Activated gamma-delta T cell (primary cell): ENCODE results near the gene ADGRD1.

ENCODE experiments used
- DNase-seq: peaks from one replicate; lab custom pipeline; 2025; lab: John Stamatoyannopoulos, UW

ADGRD1 gene

DNA sequence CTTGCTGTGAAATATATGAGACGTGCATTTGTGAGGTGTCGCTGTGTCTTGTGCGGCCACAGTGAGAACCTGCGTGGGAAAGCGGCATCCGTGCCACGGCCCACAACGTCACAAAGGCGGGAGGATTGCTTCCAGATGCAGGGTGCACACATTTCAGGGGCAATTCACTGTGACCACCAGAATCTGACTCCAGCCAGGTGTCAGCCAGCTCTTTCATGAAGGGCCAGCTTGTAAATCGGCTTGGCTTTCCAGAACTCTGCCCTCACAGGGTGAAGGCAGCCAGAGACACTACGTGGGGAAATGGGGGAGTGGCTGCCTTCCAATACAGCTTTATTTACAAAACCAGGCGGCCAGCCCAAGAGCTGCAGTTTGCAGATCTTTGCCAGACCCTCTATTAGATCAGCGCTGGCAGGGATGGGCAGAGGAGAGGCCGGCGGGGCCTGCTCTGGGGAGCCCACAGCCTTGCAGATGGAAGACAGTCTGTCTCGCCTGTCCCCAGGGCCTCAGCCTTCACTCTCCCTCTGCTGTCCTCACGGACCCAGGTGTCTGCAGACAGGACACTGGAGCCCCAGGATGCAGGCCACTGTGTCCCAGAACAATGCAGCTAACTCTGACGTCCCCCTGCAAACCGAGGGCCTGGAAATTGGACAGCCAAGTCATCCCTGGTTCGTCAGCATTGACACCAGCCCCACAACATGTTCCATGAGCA is 53.5 kb downstream of the ADGRD1 start:
- DNase-seq, result no peak

DNA sequence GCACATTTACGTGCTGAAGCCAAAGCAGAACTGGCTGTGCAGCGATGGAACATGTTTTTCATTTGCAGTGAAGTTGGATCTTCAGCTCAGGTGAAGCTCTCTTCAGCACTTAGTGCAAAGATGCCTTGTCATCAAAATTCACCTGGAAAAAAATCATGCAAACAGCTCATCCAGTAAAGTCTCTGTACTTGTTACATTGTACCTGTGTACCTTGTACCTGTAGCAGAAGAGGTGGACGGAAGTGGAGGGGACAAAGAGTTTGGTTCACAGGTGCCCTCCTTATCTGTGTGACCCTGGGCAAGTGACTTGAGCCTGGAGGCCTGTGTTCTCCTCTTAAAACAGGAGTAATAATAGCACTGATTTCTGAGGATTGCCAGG is 54.0 kb downstream of the ADGRD1 start:
- no peak for DNase-seq

DNA sequence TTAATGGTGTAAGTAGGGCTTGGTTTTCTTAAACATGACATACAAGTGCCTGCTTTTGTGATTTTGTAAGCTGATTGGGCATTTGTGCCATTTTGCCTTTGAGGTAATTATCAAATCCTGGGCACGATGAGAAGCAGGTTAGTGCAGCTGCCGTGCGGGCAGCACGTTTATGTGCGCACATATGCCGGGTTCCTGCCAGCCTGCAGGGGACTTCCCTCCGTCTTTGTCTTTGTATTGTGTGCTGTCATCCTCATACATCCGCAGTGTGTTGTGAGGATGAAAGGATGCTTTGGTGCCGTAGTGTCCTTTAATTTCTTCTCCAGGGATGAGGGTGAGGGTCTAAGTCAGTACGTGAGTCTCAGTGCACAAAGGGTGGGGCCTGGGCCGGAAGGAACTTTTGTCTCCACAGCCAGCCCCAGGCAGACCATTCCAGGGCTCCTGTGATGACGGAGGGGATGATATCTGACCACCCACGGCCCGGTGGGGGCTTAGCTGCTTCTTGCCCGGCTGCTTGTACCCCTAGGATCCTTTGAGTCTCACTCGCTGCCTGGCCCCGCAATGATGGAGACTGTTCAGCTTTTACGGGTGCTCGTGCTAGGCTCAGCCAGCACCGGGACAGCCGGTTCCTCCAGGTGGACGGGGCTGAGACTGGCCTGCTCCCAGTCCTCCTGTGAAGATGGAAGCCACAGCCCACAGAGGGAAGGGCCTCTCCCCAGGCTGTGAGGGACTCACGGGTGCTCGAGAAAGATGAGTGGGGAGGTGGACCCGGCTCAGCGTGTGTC is 54.6 kb downstream of the ADGRD1 start:
- no peak for DNase-seq

DNA sequence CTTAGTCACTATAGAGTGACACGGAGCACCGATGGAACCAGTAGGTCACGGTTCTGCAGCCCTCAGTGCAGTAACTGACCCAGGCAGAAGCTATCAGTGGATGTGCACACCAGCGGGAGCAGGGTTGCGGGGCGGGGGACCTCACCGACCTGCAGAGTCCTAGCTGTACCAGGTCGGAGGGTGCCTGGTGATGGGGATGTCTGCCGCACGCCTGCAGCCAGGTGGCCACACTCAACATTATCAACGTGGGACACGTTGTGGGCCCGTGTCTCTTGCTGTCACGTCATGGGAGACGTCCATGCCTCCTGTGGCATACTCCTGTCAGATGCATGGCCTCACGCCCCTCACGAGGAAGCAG is 55.2 kb downstream of the ADGRD1 start:
- DNase-seq, result no peak

DNA sequence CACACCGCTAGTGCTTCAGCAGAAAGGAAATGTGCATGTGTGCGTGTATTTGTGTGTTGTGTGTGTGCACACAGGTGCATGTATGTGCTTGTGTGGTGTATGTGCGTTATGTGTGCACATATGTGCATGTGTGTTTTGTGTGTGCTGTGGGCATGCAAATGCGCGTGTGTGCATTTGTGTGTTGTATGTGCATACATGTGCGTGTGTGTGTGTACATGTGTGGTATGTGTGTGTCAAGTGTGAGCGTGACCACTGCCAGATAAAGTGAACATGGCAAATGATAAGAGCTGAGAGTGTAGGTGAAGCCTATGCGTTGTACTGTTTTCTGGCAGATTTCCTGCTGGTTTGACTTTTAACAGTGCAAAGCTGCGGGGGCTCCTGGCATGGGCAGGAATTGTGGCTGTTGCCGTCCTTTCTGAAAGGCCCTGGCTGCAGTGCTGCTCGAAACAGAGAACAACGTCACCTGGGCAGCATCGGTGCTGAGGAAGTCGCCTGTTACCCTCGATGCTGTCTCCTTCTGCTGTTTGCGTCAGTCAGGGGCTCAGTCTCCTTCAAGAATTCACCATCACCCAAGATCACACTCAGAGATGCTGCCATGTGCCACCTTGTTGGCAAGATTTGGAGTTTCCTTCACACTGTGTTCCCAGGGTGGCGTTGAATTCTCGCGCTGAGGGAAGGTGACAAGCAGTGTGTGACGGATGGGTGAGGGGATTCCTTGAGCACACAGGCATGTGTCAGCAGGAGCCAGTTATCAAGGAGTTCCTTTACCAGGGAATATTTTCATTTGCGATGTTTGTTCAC is 56.1 kb downstream of the ADGRD1 start:
- DNase-seq, result no peak

DNA sequence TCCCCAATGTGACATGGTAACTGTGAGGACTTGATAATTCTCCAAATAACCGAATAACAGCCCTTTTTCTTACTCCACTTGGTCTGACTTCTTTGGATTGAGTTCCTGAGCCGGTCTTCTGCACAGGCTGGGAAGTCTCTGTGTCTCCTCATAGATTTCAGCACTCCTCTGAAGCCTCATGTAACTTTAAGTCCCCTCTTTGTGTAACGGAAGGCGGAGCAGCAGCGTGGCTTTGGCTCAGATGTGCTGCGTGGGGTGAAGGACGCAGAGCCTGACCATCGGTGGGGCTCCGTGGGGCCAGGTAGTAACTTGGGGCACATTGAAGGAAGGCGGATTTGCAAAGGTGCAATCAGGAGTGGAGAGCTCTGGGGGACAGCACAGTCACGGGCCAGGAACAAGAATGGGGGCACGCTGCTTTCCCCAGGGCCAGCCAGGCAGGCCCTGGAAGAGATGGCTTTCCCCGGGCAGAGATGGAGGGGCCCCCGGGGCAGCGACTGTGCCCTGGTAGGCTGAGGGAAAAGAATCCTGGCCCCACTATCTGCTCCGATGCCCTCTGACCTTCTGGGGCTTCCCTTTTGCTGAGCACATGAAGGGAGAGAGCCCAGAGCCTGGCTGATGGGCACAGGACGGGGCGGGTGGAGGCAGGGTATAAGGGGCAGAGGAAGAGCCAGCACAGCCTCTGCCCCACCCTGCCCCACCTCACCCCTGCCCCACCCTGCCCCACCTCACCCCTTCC is 56.9 kb downstream of the ADGRD1 start:
- no peak for DNase-seq

DNA sequence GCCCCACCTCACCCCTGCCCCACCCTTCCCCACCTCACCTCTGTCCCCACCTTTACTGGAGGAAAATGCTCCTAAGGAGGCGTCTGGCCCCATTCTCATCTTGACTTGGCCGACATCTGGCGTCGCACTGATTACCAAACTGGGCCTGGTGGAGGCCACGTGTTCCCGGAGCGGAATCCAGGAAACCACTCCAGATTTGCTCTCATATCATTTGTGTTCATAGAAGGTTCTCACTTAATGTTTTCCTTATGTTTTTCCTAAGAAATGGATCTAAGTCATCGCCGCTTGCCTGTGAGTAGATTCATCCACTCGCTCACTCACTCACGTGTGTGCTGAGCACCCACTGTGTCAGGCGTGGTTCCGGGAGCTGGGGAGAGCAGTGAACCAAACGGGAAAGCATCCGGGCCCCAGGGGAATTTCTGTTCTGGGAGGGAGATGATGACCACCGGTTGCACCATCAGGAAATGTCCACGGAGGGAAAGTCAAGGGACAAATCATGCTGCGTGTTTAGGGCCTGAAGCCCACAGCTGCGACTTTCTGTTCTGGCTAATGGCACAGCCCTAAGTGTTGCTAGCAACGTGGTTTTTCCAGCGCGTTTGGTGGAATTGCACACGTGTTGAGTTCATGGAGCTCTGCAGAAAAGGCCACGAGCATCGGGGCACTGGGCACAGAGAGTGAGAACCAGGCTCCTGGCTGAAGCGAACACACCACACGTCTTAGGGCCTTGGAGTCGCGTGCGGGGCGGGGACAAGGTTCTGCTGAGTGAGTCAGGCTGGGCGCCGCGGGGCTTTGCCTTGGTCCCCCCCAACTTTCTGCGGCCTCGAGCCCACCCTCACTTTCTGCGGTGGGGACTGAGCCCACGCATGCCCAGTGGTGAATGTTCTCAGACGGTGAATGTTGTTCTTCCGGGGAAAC is 57.7 kb downstream of the ADGRD1 start:
- no peak for DNase-seq

DNA sequence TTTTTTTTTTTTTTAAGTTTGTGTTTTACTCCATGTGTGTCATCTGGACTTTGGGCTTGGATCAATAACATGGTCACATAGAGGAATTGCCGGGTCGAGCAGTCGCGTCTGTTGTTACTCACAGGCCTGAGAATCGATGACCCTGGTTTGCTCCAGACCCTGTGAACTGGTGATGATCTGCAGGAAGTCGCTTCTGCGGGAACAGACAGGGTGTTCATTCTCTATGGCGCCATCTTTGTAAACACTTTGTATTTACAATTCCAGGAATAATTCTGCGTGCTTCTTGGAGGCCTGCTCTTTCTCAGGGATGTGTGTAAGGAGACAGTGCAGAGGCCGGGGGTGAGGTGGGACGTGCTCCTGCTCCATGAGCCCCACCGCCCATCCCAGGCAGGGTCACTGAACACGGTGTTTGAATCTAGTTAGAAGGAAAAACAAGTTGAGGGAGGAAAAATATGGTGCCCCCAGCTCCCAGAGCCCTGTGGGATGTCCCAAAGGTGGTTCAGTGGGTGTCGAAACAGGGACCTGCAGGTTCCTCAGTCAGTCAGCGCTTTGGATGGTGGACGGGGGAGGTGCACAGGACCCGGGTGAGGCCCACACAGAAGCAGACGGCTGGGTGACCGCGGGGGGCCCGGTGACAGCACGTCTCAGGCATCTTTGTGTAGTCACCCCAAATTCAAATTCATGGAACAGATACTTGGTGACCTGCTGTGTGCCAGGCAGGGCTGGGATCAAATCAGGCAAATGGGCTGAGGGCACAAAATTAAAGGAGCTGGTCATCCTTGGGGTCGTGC is 58.8 kb downstream of the ADGRD1 start:
- DNase-seq, result no peak

DNA sequence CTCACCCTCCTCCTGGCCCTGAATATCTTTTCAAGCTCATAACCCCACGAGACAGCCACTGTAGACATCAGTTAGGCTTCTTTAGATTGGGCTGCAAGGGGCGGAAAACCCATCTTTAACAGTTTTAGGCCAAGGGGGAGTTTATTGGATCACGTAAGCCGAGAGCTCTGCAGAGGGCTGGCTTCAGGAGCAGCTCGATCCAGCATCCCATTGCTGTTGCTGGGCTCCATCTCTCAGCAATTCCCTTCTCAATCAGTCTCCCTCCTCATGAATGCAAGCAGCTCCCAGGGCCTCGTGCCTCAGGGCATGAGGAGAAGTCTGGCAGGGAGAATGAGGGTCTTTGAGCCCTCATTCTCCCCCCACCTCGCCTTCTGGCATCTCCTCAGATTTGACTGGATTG is 59.4 kb downstream of the ADGRD1 start:
- DNase-seq, result no peak

DNA sequence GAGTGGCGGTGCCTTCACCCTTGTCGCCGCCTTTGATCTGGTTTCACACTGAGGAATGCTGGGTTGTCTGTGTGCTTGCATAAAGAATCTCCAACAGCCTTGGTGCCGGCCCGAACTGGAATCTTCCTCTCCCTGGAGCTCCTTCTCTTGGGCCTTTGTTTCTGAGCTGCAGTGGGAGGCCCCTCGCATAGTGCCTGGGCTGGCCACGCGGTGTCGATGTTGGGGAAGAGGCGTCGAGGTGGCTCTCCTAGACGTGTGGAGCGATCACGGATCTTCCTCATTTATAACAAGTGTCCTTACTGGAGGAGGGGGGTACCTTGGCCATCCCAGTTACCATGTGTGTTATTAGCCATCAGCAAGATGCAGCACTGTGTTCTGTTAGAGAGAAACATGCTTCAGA is 60.6 kb downstream of the ADGRD1 start:
- DNase-seq, result no peak

DNA sequence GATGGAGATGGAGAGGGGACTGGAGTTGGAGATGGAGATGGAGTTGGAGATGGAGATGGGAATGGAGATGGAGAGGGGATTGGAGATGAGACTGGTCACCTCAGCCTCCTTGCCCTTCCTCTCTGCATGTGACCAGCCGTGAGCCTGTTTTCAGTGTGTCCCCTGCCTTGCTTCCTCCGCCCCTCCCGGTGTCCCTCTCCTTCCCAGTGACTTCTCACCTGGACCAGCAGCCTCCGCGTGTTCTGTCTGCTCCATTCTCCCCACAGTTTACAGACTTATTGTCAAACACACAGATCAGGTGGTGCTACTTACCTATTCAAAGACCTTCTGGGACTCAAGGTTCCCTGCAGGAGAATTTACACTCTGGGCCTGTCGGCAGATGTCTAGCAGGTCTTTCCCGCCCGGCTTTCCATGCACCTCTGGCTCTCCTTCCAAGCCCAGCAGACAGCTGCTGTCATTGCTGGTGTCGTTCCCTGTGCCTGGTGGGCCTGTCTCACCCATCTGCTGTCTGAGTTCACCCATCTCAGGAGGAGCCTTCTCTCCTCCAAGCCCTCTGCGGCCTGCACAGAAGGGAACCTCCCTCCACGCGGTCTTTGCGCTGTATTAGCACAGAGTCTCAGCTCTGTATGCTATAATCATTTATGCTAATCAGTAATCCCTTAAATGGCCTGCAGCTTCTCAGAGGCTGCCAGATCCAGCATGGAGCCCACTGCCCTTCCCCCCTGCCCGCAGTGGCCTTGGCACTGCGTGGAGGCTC is 62.1 kb downstream of the ADGRD1 start:
- no peak for DNase-seq

DNA sequence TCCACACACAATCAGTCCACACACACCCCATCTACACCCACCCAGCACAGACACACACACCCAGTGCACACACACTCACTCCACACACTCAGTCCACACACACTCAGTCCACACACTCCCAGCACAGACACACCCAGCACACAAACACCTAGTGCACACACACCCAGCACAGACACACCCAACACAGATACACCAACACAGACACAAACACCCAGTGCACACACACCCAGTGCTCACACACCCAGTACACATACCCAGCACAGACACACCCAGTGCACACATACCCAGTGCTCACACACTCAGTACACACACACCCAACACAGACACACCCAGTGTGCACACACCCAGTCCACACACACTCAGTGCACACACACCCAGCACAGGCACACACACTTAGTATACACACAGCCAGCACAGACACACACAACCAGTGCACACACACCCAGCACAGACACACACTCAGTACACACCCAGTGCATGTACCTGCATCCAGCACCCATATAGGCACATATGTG is 63.8 kb downstream of the ADGRD1 start:
- no peak for DNase-seq

DNA sequence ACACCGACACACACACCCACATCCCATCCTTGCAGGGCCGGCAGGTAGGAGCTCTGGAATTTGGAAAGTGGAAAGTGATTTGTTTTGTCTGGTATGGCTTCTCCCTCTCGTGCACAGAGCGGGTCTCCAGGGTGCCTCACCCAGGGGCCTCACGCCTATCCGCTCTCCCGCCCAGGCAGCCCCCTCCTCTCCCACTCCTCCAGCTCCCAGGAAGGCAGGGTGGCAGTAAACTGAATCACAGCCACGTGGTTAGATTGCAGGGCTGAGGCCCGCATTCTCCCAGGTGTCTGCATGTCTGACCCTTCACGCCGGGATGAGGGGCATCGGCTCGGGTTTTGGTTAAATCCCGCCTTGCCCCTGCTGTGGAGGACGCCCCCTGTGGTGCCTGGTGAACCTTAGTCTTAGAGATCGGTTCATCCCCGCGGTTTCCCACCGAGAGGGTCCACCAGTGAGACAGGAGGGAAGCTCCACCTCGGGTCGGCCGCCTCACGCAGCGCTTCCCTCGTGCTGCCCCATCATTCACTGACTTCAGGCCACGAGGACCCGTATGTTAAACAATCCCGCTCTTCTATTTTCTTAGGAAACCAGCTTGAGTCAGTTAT is 64.4 kb downstream of the ADGRD1 start:
- DNase-seq, result no peak

DNA sequence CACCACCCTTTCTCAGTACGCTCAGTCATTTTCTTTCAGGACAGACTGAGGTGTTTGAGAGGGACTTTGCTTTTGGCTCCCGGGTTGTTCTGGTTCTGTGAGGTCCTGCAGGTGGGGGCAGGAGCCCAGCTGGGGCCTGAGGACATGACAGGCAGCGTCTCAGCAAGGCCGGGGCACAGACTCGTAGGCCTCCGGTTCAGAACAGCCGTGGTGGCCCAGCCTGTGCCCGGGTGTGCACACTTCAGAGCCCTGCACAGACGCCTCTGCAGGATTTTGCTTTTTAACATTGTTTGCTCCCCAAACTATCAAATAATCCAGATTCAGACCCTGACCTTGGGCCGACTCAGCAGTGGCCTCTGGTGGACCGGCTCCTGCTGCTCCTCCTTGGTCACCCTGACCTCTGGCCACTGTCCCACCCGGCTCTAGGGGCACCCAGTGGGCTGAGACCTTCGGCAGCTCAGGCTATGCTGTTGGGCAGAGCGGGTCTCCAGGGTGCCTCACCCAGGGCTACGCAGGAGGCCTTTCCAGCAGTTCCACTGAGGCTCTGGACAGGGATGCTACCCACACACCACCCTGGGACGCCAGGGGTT is 65.2 kb downstream of the ADGRD1 start:
- DNase-seq, result no peak

DNA sequence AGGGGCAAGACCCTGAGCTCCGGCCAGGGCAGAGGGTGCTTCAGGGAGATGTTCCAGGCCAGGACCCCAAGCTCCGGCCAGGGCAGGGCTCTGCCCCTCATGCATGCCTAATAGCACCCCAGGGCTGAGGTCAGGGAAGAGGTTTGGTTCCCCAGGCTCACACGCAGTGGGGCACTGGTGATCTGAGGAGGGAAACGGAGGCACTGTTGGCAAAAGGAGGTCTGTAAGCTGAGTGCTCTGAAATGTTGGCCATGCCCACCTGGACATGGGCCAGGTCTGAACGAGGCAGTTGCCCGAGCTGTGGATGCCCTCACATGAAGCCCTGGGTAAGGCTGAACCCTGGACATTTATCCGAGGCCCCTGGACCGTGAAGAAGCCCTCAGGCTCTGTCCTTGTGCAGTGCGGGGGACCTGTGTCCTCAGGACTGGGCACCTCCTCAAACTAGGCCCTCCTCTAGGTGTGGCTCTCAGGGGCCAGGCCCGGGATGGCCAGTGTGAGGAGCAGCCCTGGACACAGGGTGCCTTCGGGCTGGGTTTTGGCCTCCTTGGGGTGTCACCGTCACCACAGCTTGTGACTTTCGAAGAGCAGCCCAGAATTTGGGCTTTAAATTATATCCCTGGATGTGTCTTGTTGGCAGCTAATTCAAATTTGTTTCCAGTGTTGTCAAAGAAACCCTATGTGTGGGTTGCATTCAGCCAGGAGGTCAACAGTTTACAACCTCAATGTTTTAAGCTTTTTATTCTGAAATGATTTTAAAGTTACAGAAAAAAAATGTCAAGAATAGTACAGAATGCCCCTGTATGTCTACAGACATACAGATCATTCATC is 66.8 kb downstream of the ADGRD1 start:
- DNase-seq, result no peak

DNA sequence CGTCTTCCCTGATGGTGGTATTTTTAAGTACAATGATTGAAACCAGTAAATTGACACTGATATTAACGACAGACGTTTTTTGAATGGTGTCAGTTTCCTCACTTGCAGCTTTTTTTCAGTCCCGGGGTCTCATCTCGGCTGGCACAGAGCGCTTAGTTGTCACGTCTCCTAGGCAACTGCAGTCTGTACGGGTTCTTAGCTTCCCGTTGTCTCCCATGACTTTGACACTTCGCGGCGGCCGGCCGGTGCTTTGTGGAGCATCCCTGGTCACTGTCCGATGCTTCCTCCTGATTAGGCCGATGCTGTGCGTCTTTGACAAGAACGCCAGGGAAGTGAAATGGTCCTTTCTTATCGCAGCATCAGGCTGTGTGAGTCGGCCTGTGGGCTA is 67.4 kb downstream of the ADGRD1 start:
- no peak for DNase-seq

DNA sequence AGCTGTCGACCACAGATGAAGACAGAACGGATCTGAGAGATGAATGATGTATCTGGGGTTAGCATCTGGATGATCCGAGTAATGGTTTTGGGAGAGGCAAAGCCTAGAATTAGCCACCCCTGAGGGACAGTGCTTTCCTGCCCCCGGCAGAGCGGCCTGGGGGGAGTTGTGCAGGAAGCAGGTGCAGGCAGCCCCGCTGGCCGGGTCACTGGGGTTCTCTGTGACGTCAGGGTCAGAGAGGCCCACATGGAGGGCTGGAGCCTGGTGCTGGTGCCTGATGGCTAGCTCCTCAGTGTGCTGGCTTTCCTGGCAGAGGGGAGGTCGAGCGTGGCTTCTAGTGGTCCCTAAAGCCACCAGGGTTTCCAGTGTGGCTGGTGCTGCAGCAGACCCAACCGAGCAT is 70.3 kb downstream of the ADGRD1 start:
- no peak for DNase-seq

DNA sequence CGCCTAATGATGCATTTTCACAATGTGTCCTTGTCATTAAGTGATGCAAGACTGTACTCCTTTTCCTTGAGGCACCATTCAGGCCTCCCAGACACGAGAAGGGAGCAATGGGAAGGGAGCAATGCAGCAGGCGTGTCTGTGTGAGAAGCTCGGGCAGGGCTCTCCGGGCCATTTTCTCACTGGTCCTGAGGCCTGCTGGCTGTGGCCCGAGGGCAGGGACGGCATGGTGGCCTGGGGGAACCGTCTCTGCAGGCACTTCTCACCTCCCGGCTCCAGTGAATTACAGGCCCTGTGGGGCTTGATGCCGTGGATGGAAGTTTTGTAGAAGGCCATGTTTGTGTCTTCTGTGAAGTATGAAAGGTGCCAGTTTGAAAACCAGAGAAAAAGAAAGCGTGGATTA is 71.0 kb downstream of the ADGRD1 start:
- no peak for DNase-seq
